Tibial nerve (tissue), 4 donors: ENCODE data around the gene FAM13A. TPM values are rescaled to one million over a fixed set of nuclear protein-coding genes. Genes with fewer than 3 reads are reported as not detected.

Experiments
- DNase-seq, 2 donors: peaks; one replicate each; pipeline ENCODE4 v3.0.0-alpha.2; 2019; ENCODE audit warnings: low spot score in 2 of 2
- H3K27ac ChIP-seq, 4 donors: fragments of 200-600 bp; sonication (generic) in 3 of 4; one replicate each; pipeline ENCODE4 v1.5.1; 2017 to 2019; ENCODE audit warnings: mild to moderate bottlenecking in 1 of 4
- H3K27me3 ChIP-seq, 2 donors: fragments of 200-600 bp; sonication (generic) in 1 of 2; one replicate each; pipeline versions ENCODE4 v1.5.1 to v1.6.0; 2017 to 2019
- H3K36me3 ChIP-seq, 3 donors: fragments of 200-600 bp; sonication (generic); one replicate each; pipeline ENCODE4 v1.5.1; 2018 to 2019
- H3K4me1 ChIP-seq, 4 donors: fragments of 200-600 bp; sonication (generic) in 3 of 4; one replicate each; pipeline ENCODE4 v1.5.1; 2017 to 2019
- H3K4me3 ChIP-seq, 4 donors: fragments of 200-600 bp; sonication (generic) in 3 of 4; one replicate each; pipeline ENCODE4 v1.5.1; 2017 to 2019; ENCODE audit warnings: mild to moderate bottlenecking in 1 of 4, moderate library complexity in 1 of 4
- H3K9me3 ChIP-seq, 4 donors: fragments of 200-600 bp; sonication (generic) in 3 of 4; one replicate each; pipeline ENCODE4 v1.5.1; 2017 to 2019
- CTCF ChIP-seq, 5 experiments: fragments of 200-600 bp in 3 of 5; fragments of 450-650 bp in 2 of 5; sonication (generic) in 3 of 5; IDR thresholded peaks; one replicate each; pipeline ENCODE4 v1.5.1; 2016 to 2019; ENCODE audit warnings: antibody characterized with exemption in 5 of 5, mild to moderate bottlenecking in 3 of 5, moderate library complexity in 2 of 5
- EP300 ChIP-seq, 2 donors: sonication (generic); formaldehyde crosslinking; IDR thresholded peaks; one replicate each; pipeline ENCODE4 v1.6.1; 2017; ENCODE audit warnings: antibody characterized with exemption in 2 of 2, mild to moderate bottlenecking in 1 of 2
- POLR2A ChIP-seq, 2 donors: fragments of 450-650 bp; IDR thresholded peaks; one replicate each; pipeline ENCODE4 v1.6.1; 2017; ENCODE audit warnings: antibody characterized with exemption in 2 of 2, mild to moderate bottlenecking in 2 of 2, moderate library complexity in 2 of 2
- WGBS, 2 donors: methylation state at CpG; one replicate each; pipeline ENCODE4 v1.1.5; 2018; 5-methylcytosine and 5-hydroxymethylcytosine counted together
- small RNA-seq: library from RNA; depleted of rRNA; stranded (forward); fragments of <200 nt; gene quantifications from one replicate; pipeline ENCODE3, GENCODE V24; 2016
- total RNA-seq, 4 donors: library from RNA; depleted of rRNA; stranded (reverse); fragments of >200 nt; gene quantifications; one replicate each; pipeline ENCODE4 v1.1.0, GENCODE V29; 2016

The FAM13A gene
- total RNA-seq, 4 donors from 2014 or later, result 48.8 to 77.6 (median 58.8) TPM

DNA sequence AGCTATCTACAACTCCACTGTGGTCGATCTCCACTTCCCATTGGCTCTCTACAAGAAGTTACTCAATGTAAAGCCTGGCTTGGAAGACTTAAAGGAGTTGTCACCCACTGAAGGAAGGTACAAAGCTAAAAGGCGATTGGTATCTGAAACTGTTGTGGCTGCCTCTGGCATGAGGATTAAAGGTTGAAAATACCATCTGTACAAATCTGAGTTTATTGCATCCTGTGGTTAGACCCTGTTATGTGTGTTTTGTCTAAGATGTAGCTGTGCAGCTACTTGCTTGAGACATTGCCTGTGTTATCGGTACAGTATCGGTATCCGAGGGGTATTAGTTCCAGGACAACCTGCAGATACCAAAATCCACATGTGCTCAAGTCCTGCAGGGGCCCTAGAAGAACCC lies 375.8 kb downstream of the FAM13A start:
- TF ChIP-seq CTCF (IDR thresholded peaks at IDR 0.05) (no peak), POLR2A (IDR thresholded peaks at IDR 0.05) (no peak), EP300 (IDR thresholded peaks at IDR 0.05) (no peak)
- WGBS, 2 donors, result 96 to 97% methylated on average over 5 of the region's 5 CpGs
- H3K27ac ChIP-seq, result no peak overlapping the region
- peaks cover 0 to 80% (median 19%) of the 10 kb centered on the region in 3 donors for H3K36me3 ChIP-seq
- DNase-seq, result no peak
- H3K4me1 ChIP-seq, result no peaks in the 10 kb centered on the region
- no peak overlapping the region for H3K4me3 ChIP-seq
- H3K9me3 ChIP-seq, result no peaks in the 10 kb centered on the region
- no peaks in the 10 kb centered on the region for H3K27me3 ChIP-seq

Small RNA genes lying within 50 kb of the gene (small RNA-seq; reads per million reads assigned to genes)
- not detected for gene RF02115
- gene RNU6-33P, result not detected

Other genes starting within 250 kb of the FAM13A start
- 1 to 10 TPM; 1.9 to 3.6 (median 2.0) TPM for gene TIGD2, start 54.3 kb upstream of the FAM13A start, total RNA-seq